Gastroesophageal sphincter (tissue), 4 donors: ENCODE measurements around the gene SLC25A28. TPM values are rescaled to one million over a fixed set of nuclear protein-coding genes. Genes with fewer than 3 reads are reported as not detected.

Source experiments
- ATAC-seq: fragments of 150-250 bp; one replicate; pipeline ENCODE4 v1.9.1; 2016; ENCODE audit warnings: mild to moderate bottlenecking, moderate library complexity
- H3K27ac ChIP-seq, 4 donors: fragments of 200-600 bp; sonication (generic) in 3 of 4; 1 replicate in 3 of 4; 2 replicates in 1 of 4; pipeline ENCODE4 v1.5.1; 2016 to 2019
- H3K27me3 ChIP-seq: fragments of 200-600 bp; sonication (generic); one replicate; pipeline ENCODE4 v1.5.1; 2019
- H3K36me3 ChIP-seq, 2 donors: fragments of 200-600 bp; sonication (generic); one replicate each; pipeline ENCODE4 v1.5.1; 2019; ENCODE audit warnings: control low read depth in 1 of 2
- H3K4me1 ChIP-seq, 3 donors: fragments of 200-600 bp; sonication (generic); 1 replicate in 2 of 3; 2 replicates in 1 of 3; pipeline ENCODE4 v1.5.1; 2016 to 2019; ENCODE audit warnings: control low read depth in 2 of 3
- H3K4me3 ChIP-seq, 2 donors: fragments of 200-600 bp; sonication (generic); one replicate each; pipeline ENCODE4 v1.5.1; 2019; ENCODE audit warnings: mild to moderate bottlenecking in 1 of 2, moderate library complexity in 1 of 2
- H3K9me3 ChIP-seq, 3 donors: fragments of 200-600 bp; sonication (generic); one replicate each; pipeline ENCODE4 v1.5.1; 2017 to 2019; ENCODE audit warnings: control low read depth in 2 of 3
- CTCF ChIP-seq, 4 experiments: fragments of 200-600 bp in 2 of 4; fragments of 450-650 bp in 2 of 4; sonication (generic) in 1 of 4; IDR thresholded peaks; one replicate each; pipeline ENCODE4 v1.5.1; 2017 to 2019; ENCODE audit warnings: antibody characterized with exemption in 4 of 4, mild to moderate bottlenecking in 2 of 4, moderate library complexity in 2 of 4
- EP300 ChIP-seq: sonication (generic); formaldehyde crosslinking; IDR thresholded peaks from one replicate; pipeline ENCODE4 v1.6.1; 2017; ENCODE audit warnings: antibody characterized with exemption, mild to moderate bottlenecking
- POLR2A ChIP-seq, 2 donors: fragments of 450-650 bp; IDR thresholded peaks; one replicate each; pipeline ENCODE4 v1.6.1; 2017; ENCODE audit warnings: antibody characterized with exemption in 2 of 2, mild to moderate bottlenecking in 2 of 2, moderate library complexity in 1 of 2
- POLR2AphosphoS5 ChIP-seq: sonication (generic); formaldehyde crosslinking; IDR thresholded peaks from one replicate; pipeline ENCODE4 v1.6.1; 2017; ENCODE audit warnings: antibody characterized with exemption
- WGBS, 2 donors: methylation state at CpG; one replicate each; pipeline ENCODE4 v1.1.5; 2018; ENCODE audit warnings: low coverage in 1 of 2; 5-methylcytosine and 5-hydroxymethylcytosine counted together
- small RNA-seq, 4 donors: library from RNA; depleted of rRNA; stranded (forward); fragments of <200 nt; gene quantifications; one replicate each; pipeline ENCODE3, GENCODE V24; 2016
- total RNA-seq, 4 donors: library from RNA; depleted of rRNA; stranded (reverse); fragments of >200 nt; gene quantifications; one replicate each; pipeline ENCODE4 v1.1.0, GENCODE V29; 2016

SLC25A28 gene
- total RNA-seq, 4 donors from 2014 or later, result 18.6 to 55.6 (median 33.3) TPM

GRCh38 chr10:99562631-99563030 lies 57.6 kb downstream of the SLC25A28 start:
- Histone ChIP-seq H3K9me3 (no peaks in the 10 kb centered on the region), H3K4me3 (no peak overlapping the region), H3K4me1 (no peaks in the 10 kb centered on the region), H3K36me3 (no peaks in the 10 kb centered on the region), H3K27me3 (peaks cover 64% of the 10 kb centered on the region), H3K27ac (no peak overlapping the region)
- no peak for ATAC-seq
- 41 to 49% methylated on average over 2 of the region's 2 CpGs for WGBS, 2 donors
- TF ChIP-seq EP300 (no peak), POLR2A (IDR thresholded peaks at IDR 0.05) (no peak), POLR2AphosphoS5 (no peak), CTCF (IDR thresholded peaks at IDR 0.05) (no peak)

Small RNA genes within 50 kb of the gene (small RNA-seq; reads per million reads assigned to genes)
- gene AL133353.1, result 0 reads per million in 4 donors

Other genes starting within 250 kb of the SLC25A28 start
- 10 to 100 TPM; 15.8 to 32.2 (median 23.2) TPM for gene GOT1, start 189.8 kb downstream of the SLC25A28 start, total RNA-seq
- gene NKX2-3, start 87.5 kb downstream of the SLC25A28 start, total RNA-seq, result under 1 TPM in 1 of 4 donors, not detected in 3; 0.54 TPM
- gene ENTPD7, start 39.1 kb upstream of the SLC25A28 start, total RNA-seq, result 1 to 10 TPM; 4.5 to 9.1 (median 5.6) TPM
- 10 to 100 TPM; 25.6 to 32.6 (median 29.3) TPM for gene COX15, start 111.7 kb upstream of the SLC25A28 start, total RNA-seq
- gene CUTC, start 111.8 kb upstream of the SLC25A28 start, total RNA-seq, result 10 to 100 TPM; 24.5 to 35.1 (median 27.7) TPM
- gene ABCC2, start 162.2 kb upstream of the SLC25A28 start, total RNA-seq, result 1 to 10 TPM in 1 of 4 donors, under 1 TPM in 3; 0.46 to 1.5 (median 0.73) TPM